ENCODE measurements around the gene CUL4A.
A peak's percentile ranks its signal among the peaks of the same experiment; 100 is the strongest.
"Not testable (repeated sequence)": the region's sequence is repeated elsewhere in the genome, so short reads cannot be mapped to it uniquely, and the experiment has no call there.

The CUL4A gene

DNA sequence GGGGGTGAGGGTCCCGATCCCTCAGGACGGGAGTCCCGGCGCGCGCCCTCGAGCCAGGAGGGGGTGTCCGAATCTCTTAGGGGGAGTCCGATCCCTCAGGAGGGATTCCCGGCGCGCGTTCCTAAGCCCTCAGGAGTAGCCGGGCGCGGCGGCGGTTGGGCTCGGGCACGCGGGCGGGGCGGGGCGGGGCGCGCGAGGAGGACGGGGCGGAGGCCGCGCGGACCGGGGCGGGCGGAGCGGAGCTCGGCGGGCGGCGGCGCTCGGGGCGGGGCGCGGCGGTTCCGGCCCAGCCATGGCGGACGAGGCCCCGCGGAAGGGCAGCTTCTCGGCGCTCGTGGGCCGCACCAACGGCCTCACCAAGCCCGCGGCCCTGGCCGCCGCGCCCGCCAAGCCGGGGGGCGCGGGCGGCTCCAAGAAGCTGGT lies at the start of gene CUL4A:
Gene CUL4A (plus strand): TSS at position 278 of the 423 bp plus-strand sequence. CDS start 15 bp downstream, at position 293.
- DNase-seq: peak; percentile 39

DNA sequence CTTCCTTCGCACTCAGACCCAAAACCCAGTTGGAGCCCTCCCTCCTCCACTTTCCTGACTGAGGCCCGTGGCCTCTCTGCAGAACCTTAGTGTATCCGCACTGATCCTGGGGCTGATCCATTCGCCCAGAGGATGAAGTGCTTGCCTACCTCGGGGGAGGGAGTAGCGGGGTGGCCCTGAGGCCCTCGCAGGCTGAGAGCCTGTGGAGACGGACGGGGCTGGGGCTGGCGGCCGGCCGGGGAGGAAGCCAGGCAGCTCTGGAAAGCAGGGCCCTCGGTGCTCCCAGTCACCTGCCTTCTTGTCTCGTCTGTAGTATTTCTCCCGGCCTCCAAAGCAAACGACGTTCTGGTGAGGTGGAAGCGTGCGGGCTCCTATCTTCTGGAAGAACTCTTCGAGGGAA lies 49.7 kb upstream of the CUL4A start:
- no peak for DNase-seq

DNA sequence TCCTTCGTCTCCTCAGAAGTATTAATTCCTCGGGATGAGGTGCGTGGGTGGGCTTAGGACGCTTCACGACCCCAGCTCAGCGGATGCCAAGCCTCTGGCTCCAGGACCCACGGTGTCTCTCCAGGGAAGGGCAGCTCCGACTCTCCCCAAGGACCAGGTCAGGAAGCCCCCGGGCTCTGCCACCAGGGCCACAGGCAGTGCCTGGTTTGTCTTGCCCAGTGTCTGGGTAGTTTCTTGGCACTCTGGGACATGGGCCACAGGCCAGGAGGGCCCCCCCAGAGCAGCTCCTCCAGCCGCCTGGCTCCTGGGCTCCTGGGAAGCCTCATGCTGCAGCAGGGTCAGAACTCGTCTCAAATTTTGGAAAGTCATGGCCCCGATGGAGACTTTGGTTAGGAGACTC lies 48.4 kb upstream of the CUL4A start:
- no peak for DNase-seq

DNA sequence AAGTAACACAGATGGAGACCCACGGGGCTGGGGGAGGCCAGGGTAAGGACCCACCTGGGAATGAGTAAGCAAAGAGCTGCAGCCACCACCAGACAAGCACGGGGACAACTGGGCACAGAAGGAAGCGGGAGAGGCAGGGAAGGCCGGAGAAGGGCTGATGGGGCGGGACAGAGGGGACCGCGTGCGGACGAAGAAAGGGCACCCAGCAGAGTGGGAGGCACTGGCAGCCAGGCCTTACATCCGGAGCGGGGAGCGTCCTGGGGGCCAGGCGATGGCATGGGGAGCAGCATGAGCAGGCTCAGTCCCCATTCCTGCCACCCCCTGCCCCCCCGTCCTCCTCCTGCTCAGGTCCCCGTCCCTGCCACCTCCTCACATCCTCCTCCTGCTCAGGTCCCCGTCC lies 48.0 kb upstream of the CUL4A start:
- DNase-seq: no peak

DNA sequence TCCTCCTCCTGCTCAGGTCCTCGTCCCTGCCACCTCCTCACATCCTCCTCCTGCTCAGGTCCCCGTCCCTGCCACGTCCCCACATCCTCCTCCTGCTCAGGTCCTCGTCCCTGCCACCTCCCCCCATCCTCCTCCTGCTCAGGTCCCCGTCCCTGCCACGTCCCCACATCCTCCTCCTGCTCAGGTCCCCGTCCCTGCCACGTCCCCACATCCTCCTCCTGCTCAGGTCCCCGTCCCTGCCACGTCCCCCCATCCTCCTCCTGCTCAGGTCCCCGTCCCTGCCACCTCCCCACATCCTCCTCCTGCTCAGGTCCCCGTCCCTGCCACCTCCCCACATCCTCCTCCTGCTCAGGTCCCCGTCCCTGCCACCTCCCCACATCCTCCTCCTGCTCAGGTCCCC lies 47.4 kb upstream of the CUL4A start:
- not testable (repeated sequence) for DNase-seq

DNA sequence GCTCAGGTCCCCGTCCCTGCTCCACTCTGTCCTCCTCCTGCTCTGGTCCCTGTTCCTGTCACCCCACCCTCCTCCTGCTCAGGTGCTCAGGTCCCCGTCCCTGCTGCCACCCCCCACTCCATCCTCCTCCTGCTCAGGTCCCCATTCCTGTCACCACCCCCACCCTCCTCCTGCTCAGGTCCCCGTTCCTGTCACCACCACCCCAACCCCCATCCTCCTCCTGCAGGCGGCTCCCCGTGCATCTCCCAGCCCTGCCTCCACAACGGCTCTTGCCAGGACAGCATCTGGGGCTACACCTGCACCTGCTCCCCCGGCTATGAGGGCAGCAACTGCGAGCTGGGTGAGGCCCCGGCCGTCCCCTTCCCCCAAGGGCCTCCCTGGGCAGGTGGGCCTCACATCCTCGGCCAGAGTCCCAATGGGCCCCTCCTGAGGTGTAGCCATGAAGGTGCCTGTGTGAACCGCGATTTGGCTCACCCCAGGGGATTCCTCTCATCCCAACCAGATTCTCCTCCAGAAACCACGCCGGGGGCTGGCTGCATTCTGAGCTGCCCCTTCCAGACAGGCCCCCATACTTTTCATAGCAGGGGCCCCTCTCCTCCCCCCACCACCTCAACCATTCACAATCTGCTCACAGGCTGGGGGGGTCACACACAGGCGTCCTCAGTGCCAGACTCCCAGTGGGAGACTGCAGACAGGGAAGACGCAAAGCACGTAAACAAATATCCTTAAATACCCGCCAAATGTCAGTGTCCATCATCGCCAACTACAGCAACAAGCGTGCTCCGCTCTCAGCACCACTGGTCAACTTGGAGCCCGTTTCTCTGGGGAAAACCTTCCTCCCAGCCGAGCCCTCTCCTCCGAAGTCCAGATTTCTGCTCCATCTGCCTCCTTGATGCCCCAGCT lies 46.4 kb upstream of the CUL4A start:
- DNase-seq: no peak

DNA sequence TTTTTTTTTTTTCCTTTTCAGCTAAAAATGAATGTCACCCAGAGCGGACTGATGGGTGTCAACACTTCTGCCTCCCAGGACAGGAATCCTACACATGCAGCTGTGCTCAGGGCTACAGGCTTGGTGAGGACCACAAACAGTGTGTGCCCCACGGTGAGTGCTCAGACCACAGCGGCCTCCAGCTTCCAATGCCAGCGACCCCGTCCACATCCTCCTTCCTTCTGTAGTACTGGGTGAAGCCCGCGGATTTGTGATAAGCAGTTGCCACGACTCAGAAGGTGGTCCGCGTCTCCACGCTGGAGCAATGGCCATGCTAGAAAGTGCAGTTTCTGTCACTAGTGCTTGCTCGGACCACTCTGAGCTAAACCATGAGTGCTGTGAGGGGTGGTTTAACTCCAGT lies 44.9 kb upstream of the CUL4A start:
- DNase-seq: no peak

DNA sequence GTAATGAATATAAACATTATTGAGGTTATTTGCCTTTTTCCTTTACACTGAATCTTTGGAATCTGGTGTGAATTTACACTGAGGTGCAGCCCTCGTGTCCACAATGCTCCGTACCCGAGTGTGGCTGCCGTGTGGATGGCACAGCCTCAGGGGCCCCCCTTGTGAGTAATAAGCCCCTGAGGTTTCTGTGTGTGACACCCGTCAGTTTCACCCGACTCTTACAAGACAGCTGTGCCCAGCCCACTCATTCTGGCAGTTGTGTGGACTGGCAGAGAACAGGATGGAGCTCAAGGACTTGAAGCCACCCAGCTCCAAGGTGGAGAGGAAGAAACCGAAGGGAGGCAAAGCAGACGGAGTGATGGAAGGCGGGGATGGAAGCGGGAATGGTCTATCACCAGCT lies 43.1 kb upstream of the CUL4A start:
- no peak for DNase-seq

DNA sequence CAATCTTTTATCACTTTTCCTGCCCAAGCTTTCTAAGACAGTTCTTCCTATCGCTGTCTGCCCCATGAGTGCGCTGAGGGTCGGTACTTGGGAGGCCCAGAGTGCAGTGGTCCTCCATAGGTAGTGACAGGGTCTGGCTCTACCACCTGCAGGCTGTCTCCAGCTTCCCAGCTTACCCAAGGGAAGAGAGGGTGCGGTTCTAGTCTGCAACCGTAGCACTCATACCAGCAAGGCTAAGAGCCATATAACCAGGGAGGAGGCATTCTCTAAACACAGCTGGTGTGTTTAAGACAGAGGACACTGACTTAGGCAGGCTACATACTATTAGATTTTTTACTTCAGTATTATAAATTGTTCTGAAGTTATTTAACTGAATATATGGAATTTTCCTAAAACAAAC lies 42.7 kb upstream of the CUL4A start:
- no peak for DNase-seq

DNA sequence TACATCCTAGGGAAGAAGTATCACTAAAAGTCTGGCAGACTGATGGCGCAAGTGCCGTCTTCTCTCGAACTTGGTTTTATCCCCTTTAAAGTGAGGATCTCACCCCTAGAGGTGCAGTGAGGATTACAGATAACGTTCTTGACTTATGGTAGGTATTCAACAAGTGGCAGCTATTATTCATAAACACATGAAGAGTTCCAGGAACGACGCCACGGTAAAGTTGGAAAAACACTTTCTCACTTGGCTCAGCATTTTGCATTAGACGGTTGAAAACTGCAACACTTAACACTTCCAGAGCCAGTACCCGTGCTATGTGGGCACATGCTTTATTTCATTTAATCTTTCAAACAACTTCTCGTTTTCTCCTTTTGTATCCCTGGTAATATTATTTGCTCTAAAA lies 42.3 kb upstream of the CUL4A start:
- no peak for DNase-seq

DNA sequence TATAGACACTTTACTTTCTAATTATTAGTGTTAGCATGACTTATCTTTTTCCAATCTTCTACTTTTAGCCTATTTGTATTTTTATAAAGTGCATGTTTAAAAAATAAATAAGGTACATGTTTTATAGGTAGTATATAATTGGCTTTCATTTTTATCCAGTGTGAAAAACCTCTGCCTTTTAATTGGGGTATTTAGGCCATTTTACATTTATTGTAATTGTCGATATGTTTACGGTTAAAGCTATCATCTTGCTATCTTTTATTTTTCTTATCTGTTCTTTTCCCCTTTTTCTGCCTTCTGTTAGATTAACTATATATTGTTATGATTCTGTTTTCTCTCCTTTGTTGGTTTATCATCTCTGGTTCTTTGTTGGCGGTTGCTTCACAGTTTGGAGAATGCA lies 41.8 kb upstream of the CUL4A start:
- no peak for DNase-seq

DNA sequence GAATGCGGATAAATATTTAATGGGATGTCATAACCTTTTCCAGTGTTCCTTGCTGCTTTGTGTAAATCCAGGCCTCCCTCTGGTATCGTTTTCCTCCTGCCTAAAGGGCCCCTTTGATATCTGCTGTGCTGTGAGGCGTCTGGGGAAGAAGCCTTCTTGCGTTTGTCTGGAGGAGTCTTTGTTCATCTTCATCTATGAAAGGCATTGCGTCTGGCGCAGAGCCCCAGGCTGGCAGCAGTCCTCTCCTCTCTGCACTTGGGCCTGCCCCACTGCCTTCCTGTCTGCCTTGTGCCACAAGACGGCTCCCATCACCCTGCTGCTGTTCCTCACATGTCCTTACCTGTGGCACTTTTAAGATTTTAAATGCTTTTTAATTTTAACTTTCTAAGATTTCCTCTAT lies 41.2 kb upstream of the CUL4A start:
- DNase-seq: no peak

DNA sequence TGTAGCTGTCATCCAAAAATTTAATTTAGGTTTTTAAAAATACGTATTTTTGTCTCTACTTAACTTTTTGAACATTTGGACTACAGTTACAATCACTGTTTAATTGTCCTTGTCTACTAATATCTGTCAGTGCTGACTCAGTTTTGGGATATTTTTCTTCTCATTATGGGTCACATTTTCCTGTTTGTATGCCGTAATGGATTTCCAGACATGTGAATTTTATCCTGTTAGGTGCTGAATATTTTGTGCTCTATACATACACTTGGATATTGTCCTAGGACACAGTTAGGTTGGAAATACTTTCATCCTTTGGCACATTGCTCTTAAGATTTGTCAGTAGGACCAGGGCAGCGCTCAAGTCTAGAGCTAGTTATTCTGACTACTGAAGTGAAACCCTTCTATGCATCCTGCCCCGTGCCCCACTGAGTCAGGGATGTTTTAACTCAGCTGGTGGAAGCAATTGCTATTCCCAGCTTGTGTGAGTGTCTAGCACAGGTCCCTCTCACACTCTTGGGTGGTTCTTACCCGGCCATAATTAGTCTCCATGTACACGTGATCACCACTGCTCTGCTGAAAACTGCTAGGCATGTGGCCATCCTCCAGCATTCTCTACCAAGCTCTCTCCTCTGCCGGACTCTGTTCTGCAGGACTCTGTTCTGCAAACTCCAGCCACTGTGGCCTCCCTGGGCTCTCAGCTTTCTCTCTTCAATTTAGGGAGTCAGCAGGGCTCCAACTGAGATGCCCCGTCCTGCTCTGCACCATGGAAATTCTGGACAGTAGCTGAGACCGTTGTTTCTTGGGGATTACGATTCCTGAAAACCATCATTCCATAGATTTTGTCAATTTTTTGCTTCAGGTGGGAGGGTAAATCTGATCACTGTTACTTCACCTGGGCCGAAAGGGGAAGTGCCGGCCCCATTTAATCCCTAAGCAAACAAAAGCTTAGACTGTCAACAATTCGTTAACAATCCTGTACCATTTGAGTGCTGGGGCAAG lies 39.8 kb upstream of the CUL4A start:
- no peak for DNase-seq

DNA sequence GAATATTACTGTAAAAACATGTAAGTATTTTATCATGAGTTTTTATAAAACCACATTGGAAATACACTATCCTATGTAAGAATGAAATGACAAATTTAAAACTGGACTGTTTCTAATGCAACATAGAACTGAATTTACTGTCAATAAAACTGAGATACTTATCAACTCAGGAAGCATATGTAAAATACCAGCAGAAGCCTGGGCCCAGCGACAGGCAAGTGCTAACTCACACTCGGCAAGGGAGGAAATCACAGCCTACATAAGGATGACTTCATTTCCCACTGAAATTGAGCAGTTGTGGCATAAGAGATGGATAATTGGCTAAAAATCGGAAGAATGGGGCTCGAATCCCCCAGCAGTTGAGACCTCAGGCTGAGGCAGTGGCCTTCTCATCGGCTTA lies 38.9 kb upstream of the CUL4A start:
- DNase-seq: no peak

DNA sequence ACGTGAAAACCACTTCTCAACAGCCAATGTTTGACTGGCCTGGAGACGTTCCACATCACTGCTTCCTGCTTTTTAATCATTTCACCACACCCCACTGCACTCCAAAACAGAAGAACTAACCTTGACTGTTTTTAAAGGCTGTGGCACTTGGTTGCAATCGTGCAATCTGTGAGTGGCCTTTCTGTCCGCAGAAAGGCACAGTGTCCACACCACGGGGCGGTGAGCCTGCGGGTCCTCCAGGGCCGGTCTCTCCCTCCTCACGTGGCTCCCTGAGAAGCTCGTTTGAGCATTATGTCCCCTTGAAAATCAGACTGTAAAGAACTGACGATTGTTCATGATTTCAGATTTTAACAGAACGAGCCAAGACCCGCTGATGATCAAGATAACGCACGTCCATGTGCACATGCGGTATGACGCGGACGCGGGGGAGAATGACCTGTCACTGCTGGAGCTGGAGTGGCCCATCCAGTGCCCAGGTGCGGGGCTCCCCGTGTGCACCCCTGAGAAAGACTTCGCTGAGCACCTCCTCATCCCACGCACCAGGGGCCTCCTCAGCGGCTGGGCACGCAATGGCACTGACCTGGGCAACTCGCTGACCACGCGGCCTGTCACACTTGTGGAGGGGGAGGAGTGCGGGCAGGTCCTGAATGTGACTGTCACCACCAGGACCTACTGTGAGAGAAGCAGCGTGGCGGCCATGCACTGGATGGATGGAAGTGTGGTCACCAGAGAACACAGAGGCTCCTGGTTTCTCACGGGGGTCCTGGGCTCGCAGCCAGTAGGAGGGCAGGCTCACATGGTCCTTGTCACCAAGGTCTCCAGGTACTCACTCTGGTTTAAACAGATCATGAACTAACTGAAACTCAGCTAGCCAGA lies 37.9 kb upstream of the CUL4A start:
- DNase-seq: no peak

DNA sequence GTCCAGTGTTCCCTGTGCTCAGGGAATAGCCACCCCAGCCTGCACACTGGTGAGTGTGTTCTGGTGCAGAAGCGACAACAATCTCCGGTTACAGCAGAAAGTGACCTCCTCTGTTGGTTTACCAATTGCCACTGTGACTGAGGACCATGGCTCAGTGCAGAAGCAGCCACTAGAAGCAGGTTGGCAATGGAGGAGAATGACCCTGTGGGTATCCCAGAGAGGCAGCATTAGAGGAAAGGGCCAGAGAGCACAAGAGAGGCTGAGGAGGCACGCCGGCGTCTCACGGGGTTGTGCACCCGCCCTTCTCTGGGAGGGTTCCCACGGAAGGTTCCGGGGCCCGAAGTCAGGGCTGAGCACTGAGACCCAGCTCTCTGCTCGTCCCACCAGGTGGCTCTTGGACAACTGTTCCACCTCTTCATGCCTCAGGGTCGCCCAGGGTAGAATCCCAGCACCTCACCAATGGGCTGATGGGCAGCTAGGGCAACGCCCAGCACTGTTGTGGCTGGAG lies 36.9 kb upstream of the CUL4A start:
- no peak for DNase-seq

DNA sequence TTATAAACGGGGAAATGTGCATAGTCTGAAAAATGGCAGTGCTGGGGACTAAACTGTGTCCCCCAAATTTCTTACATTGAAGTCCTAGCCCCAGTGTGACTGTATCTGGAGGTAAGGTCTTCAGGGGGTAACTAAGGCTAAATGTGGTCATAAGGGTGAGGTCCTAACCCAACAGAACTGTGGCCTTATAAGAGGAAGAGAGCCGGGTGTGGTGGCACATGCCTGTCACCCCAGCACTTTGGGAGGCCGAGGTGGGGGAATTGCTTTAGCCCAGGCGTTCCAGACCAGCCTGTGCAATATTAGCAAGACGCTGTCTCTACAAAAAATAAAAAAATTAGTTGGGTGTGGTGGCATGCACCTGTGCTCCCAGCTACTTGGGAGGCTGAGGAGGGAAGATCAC lies 33.1 kb upstream of the CUL4A start:
- no peak for DNase-seq

DNA sequence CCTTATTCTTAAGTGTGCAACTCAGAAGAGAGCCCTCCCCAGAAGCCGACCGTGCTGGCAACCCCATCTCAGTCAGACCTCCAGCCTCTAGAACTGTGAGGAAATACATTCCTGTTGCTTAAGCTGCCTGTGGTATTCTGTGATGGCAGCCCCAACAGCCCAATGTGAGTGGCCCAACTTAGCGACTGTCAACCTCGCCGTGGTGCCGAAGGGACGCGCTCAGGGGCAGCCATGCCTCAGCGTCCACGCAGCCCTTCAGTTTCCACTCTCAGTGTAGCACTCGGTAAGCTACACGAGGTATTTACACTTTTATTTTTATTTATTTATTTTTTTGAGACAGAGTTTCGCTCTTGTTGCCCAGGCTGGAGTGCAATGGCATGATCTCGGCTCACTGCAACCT lies 32.6 kb upstream of the CUL4A start:
- no peak for DNase-seq

DNA sequence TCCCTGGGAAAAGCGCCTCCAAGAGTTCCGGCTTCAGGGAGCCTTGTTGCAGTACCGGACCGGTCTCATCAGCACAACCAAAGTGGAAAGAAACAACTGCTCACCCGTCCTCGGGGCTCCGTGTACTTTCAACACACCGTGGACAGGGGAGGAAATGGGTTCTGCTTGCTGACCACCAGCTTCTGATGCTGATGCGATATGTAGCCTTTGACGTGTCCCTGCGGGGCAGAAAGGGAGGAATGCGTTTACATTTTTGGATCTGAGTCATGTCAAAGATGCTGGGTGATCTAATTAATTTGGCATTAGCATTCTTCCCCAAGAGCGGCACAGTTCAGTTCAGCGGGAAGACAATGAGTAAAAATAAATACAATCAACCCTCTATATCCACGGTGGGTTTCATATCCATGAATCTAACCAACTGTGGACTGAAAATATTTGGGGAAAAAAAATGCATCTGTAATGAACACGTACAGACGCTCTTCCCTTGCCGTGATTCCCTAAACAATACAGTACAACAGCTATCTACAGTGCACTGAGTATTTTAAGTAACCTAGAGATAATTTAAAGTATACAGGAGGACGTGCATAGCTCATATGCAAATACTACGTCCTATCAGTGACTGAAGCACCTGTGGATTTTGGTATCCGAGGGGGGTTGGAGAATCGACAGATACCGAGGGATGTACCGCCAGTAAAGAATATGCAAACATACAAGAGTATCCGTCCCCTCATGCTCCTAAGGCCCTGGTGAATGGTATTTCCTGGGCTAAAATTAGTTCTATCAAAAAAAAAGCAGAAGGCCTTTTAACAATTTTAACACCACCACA lies 31.1 kb upstream of the CUL4A start:
- no peak for DNase-seq

DNA sequence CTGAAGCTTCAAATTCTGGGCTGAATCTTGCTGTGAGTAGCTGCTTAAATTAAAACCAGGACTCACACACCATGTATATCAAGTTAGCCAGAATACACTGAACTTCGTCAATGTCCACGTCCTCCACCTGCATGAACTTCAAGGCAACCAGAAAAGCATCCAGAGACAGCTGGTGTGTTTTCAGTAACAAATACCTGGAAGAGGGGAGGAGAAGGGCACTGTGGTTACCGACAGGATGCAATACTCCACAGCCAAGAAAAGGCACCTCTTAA lies 30.6 kb upstream of the CUL4A start:
- no peak for DNase-seq

DNA sequence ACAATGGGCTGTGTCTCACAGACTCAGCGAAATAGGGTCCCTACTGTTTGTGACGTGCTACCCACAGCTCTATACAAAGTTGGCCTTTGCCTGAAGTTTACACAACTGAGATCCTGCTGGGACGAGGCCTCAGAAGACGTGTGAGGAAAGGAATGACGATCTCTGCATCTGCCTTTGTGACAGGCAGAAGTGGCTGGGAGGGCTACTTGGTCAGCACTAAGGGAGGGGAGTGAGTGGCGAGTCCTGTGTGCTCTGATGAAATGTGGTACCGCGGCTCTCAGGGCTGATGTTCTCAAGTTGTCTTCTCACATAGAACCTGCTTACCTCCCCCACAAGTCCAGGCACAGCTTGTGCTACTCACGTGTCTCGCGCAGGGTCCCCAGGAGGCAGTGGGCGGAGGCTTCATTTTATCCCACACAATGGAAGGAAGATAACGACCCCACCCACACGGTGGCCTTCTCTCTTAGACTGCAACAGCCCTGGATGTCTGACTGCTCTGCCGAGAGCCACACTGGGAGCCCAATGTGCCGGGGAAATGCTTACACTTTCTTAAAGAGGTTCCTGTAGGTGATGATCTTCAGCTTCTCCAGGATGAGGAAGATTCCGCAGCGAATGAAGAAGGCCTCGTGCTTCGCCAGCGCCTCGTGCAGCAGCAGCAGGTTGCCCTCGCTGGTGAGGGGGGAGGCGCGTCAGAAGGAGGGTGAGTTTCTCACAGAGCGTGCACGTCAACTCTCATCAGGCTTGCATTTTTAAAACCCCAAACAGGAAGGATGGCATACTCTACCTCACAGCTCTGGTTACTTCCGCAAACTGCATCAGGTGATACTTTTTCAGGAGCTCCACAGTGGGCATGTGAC lies 29.8 kb upstream of the CUL4A start:
- DNase-seq: no peak

Measured in NCI-H2107 (cell line).